Liver (tissue), 3 donors: ENCODE measurements around the gene STAM2.
"Not testable (repeated sequence)": the region's sequence is repeated elsewhere in the genome, so short reads cannot be mapped to it uniquely, and the experiment has no call there.

Experiments used
- ATF3 ChIP-seq: IDR thresholded peaks from 2 replicates; pipeline ENCODE4 v1.6.1; 2016; ENCODE audit warnings: antibody characterized with exemption
- CTCF ChIP-seq: fragments of 150-350 bp; IDR thresholded peaks from 2 replicates; pipeline ENCODE4 v1.5.1; 2017; ENCODE audit warnings: improper control_type of control experiment, low read depth, low read length; ENCODE audit not compliant: missing input control
- EGR1 ChIP-seq, 2 donors: IDR thresholded peaks; 2 replicates each; pipeline ENCODE4 v1.6.1; 2016 to 2018; ENCODE audit warnings: antibody characterized with exemption in 2 of 2, low read depth in 2 of 2
- FOXA1 ChIP-seq: IDR thresholded peaks from 2 replicates; pipeline ENCODE4 v1.6.1; 2016; ENCODE audit warnings: antibody characterized with exemption
- GABPA ChIP-seq, 2 donors: IDR thresholded peaks in 1 of 2; conservative IDR thresholded peaks in 1 of 2; 2 replicates each; pipeline ENCODE4 v1.6.1; 2016; ENCODE audit warnings: antibody characterized with exemption in 2 of 2, mild to moderate bottlenecking in 1 of 2, moderate library complexity in 1 of 2
- HNF4G ChIP-seq: IDR thresholded peaks from 2 replicates; pipeline ENCODE4 v1.6.1; 2016; ENCODE audit warnings: antibody characterized with exemption
- JUND ChIP-seq, 2 donors: IDR thresholded peaks; 2 replicates each; pipeline ENCODE4 v1.6.1; 2016; ENCODE audit warnings: antibody characterized with exemption in 2 of 2
- RAD21 ChIP-seq, 2 donors: IDR thresholded peaks; 2 replicates each; pipeline ENCODE4 v1.6.1; 2016; ENCODE audit warnings: antibody characterized with exemption in 2 of 2, mild to moderate bottlenecking in 2 of 2
- RXRA ChIP-seq, 2 donors: IDR thresholded peaks; 2 replicates each; pipeline ENCODE4 v1.6.1; 2017 to 2018; ENCODE audit warnings: antibody characterized with exemption in 2 of 2, mild to moderate bottlenecking in 1 of 2
- SP1 ChIP-seq: IDR thresholded peaks from 2 replicates; pipeline ENCODE4 v1.6.1; 2018; ENCODE audit warnings: antibody characterized with exemption, mild to moderate bottlenecking
- TAF1 ChIP-seq: conservative IDR thresholded peaks from 2 replicates; pipeline ENCODE4 v1.6.1; 2016; ENCODE audit warnings: antibody characterized with exemption, mild to moderate bottlenecking
- YY1 ChIP-seq: IDR thresholded peaks from 2 replicates; pipeline ENCODE4 v1.6.1; 2016; ENCODE audit warnings: antibody characterized with exemption, mild to moderate bottlenecking
- TF ChIP-seq, protein P1 (sequence below): IDR thresholded peaks from 2 replicates; pipeline ENCODE4 v1.6.1; 2016; ENCODE audit warnings: antibody characterized with exemption, mild to moderate bottlenecking
- TF ChIP-seq, protein P2 (sequence below): IDR thresholded peaks from 2 replicates; pipeline ENCODE4 v1.6.1; 2016; ENCODE audit warnings: antibody characterized with exemption
- donor health status: healthy.
- donor health status: healthy.

GRCh38 chr2:152169158-152169557 lies 6.4 kb downstream of the STAM2 start:
- TF ChIP-seq, protein P1, sequence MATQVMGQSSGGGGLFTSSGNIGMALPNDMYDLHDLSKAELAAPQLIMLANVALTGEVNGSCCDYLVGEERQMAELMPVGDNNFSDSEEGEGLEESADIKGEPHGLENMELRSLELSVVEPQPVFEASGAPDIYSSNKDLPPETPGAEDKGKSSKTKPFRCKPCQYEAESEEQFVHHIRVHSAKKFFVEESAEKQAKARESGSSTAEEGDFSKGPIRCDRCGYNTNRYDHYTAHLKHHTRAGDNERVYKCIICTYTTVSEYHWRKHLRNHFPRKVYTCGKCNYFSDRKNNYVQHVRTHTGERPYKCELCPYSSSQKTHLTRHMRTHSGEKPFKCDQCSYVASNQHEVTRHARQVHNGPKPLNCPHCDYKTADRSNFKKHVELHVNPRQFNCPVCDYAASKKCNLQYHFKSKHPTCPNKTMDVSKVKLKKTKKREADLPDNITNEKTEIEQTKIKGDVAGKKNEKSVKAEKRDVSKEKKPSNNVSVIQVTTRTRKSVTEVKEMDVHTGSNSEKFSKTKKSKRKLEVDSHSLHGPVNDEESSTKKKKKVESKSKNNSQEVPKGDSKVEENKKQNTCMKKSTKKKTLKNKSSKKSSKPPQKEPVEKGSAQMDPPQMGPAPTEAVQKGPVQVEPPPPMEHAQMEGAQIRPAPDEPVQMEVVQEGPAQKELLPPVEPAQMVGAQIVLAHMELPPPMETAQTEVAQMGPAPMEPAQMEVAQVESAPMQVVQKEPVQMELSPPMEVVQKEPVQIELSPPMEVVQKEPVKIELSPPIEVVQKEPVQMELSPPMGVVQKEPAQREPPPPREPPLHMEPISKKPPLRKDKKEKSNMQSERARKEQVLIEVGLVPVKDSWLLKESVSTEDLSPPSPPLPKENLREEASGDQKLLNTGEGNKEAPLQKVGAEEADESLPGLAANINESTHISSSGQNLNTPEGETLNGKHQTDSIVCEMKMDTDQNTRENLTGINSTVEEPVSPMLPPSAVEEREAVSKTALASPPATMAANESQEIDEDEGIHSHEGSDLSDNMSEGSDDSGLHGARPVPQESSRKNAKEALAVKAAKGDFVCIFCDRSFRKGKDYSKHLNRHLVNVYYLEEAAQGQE = not testable (repeated sequence)
- TF ChIP-seq SP1; RXRA (IDR thresholded peaks at IDR 0.05); EGR1 (IDR thresholded peaks at IDR 0.05; ENCODE audit: low read depth in 2 of 2); YY1; TAF1; CTCF; JUND (IDR thresholded peaks at IDR 0.05); RAD21 (IDR thresholded peaks at IDR 0.05); HNF4G; GABPA (IDR thresholded peaks at IDR 0.05 in 1 of 2, conservative IDR thresholded peaks at IDR 0.05 in 1 of 2); FOXA1: not testable (repeated sequence)
- TF ChIP-seq, protein P2, sequence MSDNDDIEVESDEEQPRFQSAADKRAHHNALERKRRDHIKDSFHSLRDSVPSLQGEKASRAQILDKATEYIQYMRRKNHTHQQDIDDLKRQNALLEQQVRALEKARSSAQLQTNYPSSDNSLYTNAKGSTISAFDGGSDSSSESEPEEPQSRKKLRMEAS = not testable (repeated sequence)
- TF ChIP-seq ATF3 = peak; percentile 64
